ENCODE data around the gene KCNQ1OT1.

Gene KCNQ1OT1

GRCh38 chr11:2736577-2737225 is 36.9 kb upstream of the KCNQ1OT1 start:
- no peak for DNase-seq

GRCh38 chr11:2735053-2735589 is 35.3 kb upstream of the KCNQ1OT1 start:
- no peak for DNase-seq

DNA sequence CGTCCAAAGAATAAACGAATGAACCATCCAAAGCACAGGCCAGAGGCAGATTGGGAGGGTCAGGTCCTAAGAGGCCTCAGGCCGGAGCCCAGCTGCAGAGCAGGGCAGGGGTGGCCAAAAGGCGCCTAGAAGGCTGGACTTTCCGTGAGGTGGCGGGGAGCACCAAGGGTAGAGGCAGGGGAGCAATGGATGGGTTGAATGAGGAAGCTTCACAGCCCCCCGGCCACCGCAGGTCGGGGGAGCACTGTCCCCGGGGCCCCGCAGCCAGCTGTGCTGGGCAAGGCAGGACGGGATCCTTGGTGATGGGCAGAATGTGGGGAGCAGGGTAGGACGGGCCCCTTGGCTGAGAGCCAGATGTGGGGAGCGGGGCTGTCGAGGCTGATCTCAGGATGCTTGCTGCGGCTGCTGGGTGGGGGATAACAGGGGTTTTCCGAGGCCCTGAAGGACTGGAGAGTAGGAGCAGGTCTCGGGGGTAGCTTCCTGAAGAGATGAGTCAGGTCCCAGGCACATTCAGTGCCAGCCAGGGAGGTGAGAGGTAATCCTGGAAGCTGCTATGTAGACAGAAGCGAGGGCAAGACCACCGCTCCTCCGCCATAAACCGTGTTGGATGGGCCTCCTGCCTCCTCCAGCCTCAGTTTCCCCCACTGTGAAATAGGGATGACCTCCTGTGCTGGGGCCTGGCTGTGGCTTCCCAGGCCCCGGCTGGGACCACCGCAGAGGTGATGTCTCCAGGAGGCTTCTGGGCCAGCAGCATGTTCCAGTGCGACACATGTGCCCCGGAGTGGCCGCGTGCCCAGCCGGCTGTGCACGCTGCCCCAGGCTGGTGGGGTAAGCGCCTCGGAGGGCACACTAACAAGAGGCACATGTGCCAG is 34.6 kb upstream of the KCNQ1OT1 start:
- no peak for DNase-seq

- DNase-seq, result no peak
These were observed 33.3 kb upstream of the KCNQ1OT1 start for GRCh38 chr11:2732940-2733628.

GRCh38 chr11:2732261-2732939 is 32.6 kb upstream of the KCNQ1OT1 start:
- DNase-seq, result no peak

GRCh38 chr11:2731130-2732125 is 31.6 kb upstream of the KCNQ1OT1 start:
- DNase-seq, result no peak

DNA sequence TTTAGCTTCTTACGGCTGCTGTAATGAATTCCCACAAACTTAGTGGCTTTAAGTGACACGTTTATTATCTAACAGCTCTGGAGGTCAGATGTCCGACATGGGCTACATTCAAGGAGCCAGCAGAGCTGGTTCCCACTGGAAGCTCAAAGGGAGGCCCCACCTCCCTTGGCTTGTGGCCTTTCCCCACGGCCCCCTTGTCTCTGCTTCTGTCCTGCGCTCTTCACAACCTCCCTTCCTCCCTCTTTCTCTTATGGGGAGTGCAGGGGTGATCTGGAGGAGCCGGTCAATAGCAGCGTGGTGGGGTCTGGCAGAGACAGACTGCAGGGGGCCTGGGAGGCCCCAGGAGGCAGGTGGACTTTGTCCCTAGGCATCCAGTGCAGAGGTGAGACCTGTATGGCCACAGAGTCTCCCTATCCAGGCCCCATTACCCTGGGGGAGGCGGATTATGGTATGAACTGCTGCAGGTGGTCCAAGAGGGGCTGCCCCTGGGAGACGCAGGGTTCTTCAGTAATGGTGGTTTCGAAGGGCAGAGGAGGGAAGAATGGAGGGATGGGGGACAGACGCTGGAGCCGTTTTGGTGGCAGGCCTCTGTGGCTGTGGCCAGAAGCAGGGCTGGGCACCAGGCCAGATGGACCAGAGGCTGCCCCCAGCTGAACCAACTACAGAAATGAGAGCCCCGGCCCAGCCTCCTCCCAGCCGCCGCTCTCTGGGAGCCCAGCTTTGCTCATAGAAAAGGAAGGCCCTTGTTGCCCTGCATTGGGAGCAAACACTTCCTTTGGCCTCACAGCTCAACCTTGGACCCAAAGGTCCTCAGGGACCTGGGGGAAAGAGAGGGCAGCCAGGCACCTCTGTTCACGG is 30.7 kb upstream of the KCNQ1OT1 start:
- no peak for DNase-seq

DNA sequence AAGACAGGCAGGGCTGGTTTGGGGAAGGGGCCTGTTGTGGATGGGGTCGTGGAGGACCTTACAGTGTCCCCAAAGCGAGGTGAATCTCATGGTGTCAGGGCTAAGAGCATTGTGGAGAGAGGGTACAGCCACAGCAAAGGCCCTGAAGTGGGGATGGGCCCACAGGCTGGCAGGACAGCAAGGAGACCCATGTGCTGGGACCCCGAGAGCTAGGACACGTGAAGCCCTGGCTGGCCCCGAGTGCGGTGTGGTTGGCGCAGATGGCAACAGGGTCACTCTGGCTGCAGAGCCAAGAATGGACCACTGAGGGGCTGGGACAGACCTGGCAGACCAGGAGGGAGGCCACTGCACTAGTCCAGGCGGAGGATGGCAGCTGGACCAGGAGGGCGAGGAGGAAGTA is 30.0 kb upstream of the KCNQ1OT1 start:
- DNase-seq, result no peak

DNA sequence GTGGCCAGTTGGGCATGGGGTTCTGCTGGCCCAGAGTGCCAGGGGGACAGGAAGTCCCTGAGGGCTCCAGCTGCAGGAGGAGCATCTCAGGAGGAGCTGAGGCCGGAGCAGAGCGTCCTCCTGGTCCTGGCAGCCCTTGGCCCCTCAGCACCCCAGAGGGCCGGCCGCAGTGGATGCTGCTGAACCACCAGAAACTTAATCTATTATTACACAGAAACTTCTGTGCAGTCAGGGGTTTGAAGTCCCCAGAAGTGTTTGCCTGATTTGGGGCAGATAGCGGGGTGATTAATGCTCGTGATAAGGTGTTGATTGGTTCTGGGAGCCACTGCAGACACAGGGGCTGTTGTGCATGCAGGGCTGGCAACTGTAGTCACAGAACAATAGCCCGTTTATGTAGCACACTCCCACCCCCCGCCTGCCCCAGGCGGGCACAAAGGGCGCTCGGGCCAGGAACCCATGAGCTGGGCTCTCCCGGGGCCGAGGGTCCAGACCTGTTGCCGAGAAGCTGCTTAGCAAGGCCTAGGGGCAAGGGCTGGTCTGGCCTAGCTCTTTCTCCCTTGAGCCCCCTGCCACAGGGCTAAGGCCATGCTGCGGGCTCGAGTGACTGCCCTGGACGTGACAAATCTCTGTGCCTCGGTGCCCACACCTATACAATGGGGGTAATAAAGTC is 29.0 kb upstream of the KCNQ1OT1 start:
- no peak for DNase-seq

GRCh38 chr11:2728128-2728662 is 28.4 kb upstream of the KCNQ1OT1 start:
- DNase-seq, result no peak

GRCh38 chr11:2726964-2727363 is 27.2 kb upstream of the KCNQ1OT1 start:
- DNase-seq, result no peak

DNA sequence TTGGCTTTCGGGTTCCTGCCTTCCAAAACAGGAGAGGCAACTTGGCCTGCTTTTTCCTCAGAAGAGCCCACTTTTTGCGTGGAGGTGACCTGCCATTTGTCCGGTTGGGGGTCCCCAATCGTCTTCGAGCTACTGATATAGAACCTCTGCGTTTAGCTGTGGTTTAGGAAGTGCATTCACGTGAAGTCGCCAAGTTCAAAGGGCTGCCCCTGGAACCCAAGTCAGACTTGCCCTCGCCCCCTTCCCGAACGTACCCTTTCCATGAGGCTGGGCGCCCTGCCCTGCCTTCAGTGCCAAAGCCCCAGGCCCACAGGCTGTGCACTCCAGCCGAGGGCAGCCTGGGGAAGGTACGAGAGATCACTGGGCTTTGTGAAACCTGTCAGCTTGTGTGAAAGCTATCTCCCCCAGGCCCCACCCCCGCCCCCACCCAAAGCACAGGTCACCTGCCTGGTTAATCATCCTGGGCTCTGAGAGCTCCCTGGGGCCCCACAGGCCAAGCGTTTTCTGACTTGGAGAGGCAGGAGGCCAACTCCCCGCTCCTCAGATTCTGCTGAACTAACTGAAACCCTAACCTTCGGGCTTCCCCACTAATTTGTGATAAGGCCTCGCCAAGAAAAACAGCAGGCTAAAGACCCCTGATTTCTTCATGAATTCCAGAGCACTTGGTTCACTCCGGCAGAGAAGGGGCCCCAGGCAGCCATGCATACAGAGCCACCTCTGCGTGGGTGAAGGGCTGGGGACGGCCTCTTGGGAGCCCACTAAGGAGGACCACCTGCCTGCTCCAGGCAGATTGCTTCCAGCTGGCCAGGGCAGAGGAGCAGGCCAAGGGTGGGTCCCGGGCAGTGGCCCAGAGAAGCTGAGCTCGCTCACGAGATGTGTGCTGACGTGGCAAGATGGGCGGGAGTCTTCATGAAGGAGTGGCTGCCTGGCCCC is 25.8 kb upstream of the KCNQ1OT1 start:
- DNase-seq, result no peak

DNA sequence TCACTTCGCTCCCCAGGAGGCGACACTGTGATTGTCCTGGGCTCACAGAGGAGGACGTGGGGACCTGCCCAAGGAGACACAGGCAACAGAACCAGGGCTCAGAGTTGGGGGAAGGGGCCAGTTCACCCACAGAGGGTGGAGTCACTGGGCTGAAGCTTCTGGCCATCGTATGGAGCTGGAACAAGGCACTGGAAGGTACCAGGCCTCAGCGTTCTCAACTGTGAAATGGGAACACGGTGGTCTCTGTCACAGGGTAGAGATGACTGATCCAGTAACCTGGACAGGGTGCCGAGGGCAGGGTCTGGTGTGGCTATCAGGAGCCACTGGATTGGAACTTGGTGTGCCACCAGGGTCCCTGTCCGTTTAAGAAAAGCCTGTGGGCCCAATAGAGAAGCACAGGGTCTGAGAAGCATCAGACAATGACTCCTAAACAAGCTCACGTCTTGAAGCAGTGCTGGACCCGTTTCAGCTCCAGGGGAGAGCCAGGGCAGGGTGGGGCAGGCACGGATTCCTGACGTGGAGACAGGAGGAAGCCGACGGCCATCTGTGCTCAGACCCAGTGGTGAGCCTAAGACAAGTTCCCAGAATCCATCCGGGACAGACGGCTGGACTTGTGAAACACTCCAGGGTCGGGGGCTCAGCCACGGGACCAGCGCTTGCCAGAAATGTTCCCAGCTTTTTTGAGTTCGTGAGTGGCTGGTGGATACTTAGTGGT is 25.0 kb upstream of the KCNQ1OT1 start:
- DNase-seq, result no peak

GRCh38 chr11:2724104-2724503 is 24.3 kb upstream of the KCNQ1OT1 start:
- no peak for DNase-seq

GRCh38 chr11:2722955-2723354 is 23.2 kb upstream of the KCNQ1OT1 start:
- no peak for DNase-seq

DNA sequence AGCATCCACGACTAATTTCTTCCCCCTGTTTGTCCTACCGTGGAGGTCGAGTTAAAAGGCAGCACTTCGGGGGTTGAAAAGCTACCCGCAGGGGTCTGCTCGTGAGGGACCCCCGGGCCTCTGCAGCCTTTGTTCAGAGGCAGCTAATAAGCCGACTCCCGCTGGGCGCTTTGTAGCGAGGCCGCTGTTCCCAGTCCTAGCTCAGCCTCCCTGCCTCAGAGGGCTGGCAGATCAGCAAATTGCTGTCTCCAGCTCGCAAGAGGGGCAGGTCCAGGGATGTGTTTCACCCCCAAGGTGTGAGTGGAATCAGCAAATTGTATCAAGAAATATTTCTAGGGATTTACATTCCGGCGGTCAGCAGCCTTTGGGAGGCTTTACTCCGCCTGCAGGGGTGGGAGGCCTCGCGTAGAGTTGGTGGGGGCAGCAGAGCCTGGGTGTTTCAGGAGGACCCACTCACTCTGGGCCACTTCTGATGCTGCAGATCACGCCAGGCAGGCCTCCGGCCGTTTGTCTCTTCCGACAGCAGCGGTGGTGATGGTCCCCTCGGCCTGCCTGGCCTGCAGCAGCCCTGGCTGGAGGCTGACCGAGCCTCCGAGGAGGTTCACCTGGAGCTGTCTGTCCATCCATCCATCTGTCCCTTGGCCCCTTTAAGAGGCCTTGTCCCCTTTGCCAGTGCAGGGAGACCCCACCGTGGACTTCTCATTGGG is 21.6 kb upstream of the KCNQ1OT1 start:
- DNase-seq, result no peak

Data from NCI-H524 (cell line).